Loucy (cell line): Measurements from ENCODE around the gene ZNF385D.

Experiments used
- H2AFZ ChIP-seq: fragments of 200-600 bp; sonication (generic); 2 replicates; pipeline ENCODE4 v1.6.0; 2016; ENCODE audit warnings: antibody characterized with exemption, mild to moderate bottlenecking, low read length, moderate library complexity
- H3F3A ChIP-seq: fragments of 200-600 bp; 2 replicates; pipeline ENCODE4 v1.6.0; 2016; ENCODE audit warnings: antibody characterized with exemption, low read depth, mild to moderate bottlenecking
- H3K27me3 ChIP-seq: fragments of 200-600 bp; sonication (generic); 2 replicates; pipeline ENCODE4 v1.6.1; 2014; ENCODE audit warnings: low read length, mild to moderate bottlenecking; ENCODE audit not compliant: insufficient read depth, poor library complexity, severe bottlenecking
- H3K36me3 ChIP-seq: fragments of 200-600 bp; sonication (generic); 2 replicates; pipeline ENCODE4 v1.6.1; 2016; ENCODE audit warnings: low read length; ENCODE audit not compliant: insufficient read depth
- H3K4me1 ChIP-seq: fragments of 200-600 bp; sonication (generic); 2 replicates; pipeline ENCODE4 v1.5.1; 2014; ENCODE audit warnings: low read length, mild to moderate bottlenecking; ENCODE audit not compliant: insufficient read depth, poor library complexity, severe bottlenecking
- H3K4me2 ChIP-seq: fragments of 200-600 bp; sonication (generic); 2 replicates; pipeline ENCODE4 v1.6.0; 2014; ENCODE audit warnings: antibody characterized with exemption, low read length, low read depth, mild to moderate bottlenecking; ENCODE audit not compliant: poor library complexity, severe bottlenecking
- H3K4me3 ChIP-seq: fragments of 200-600 bp; sonication (generic); 2 replicates; pipeline ENCODE4 v1.5.1; 2014; ENCODE audit warnings: low read length, mild to moderate bottlenecking, mixed read lengths; ENCODE audit not compliant: poor library complexity, severe bottlenecking
- H3K79me2 ChIP-seq: fragments of 200-600 bp; sonication (generic); 2 replicates; pipeline ENCODE4 v1.6.1; 2014; ENCODE audit warnings: low read length; ENCODE audit not compliant: insufficient read depth
- H3K9ac ChIP-seq: fragments of 200-600 bp; sonication (generic); 2 replicates; pipeline ENCODE4 v1.6.0; 2014; ENCODE audit warnings: mild to moderate bottlenecking, low read depth, low read length, moderate library complexity; ENCODE audit not compliant: poor library complexity, severe bottlenecking
- H3K9me2 ChIP-seq: fragments of 200-600 bp; sonication (generic); replicated peaks from 2 replicates; pipeline ENCODE4 v1.6.1; 2016; ENCODE audit warnings: low read depth, low read length, mixed read lengths
- H3K9me3 ChIP-seq: fragments of 200-600 bp; sonication (generic); 2 replicates; pipeline ENCODE4 v1.6.1; 2014; ENCODE audit warnings: mild to moderate bottlenecking, antibody characterized with exemption, low read length, low read depth; ENCODE audit not compliant: insufficient read depth
- H4K20me1 ChIP-seq: fragments of 200-600 bp; sonication (generic); 2 replicates; pipeline ENCODE4 v1.6.0; 2014; ENCODE audit warnings: antibody characterized with exemption, low read length, mild to moderate bottlenecking; ENCODE audit not compliant: insufficient read depth, poor library complexity, severe bottlenecking
- CTCF ChIP-seq: fragments of 200-600 bp; sonication (generic); conservative IDR thresholded peaks from 2 replicates; pipeline ENCODE4 v1.5.1; 2014; ENCODE audit warnings: mild to moderate bottlenecking, antibody characterized with exemption, low read length
- EZH2phosphoT487 ChIP-seq: fragments of 200-600 bp; IDR thresholded peaks from 2 replicates; pipeline ENCODE4 v1.6.1; 2018; ENCODE audit warnings: antibody characterized with exemption, mild to moderate bottlenecking, moderate library complexity, borderline replicate concordance

Gene ZNF385D

GRCh38 chr3:21662403-21662802 is 88.6 kb downstream of the ZNF385D start:
- H2AFZ ChIP-seq: no peak overlapping the region
- no peaks in the 10 kb centered on the region for H3K36me3 ChIP-seq
- H3K9me2 ChIP-seq: no peaks in the 10 kb centered on the region
- no peak overlapping the region for H3K4me3 ChIP-seq
- H3K9me3 ChIP-seq: no peaks in the 10 kb centered on the region
- H3K9ac ChIP-seq: no peak overlapping the region
- H3K27me3 ChIP-seq: no peaks in the 10 kb centered on the region
- H3K4me2 ChIP-seq: no peak overlapping the region
- no peaks in the 10 kb centered on the region for H3K79me2 ChIP-seq
- no peaks in the 10 kb centered on the region for H3K4me1 ChIP-seq
- TF ChIP-seq CTCF (no peak), EZH2phosphoT487 (no peak)
- H4K20me1 ChIP-seq: no peaks in the 10 kb centered on the region
- no peaks in the 10 kb centered on the region for H3F3A ChIP-seq

- no peaks in the 10 kb centered on the region for H3K79me2 ChIP-seq
- H3K9ac ChIP-seq: no peak overlapping the region
- no peaks in the 10 kb centered on the region for H3K36me3 ChIP-seq
- H3K9me3 ChIP-seq: no peaks in the 10 kb centered on the region
- TF ChIP-seq EZH2phosphoT487: no peak
- TF ChIP-seq CTCF: no peak
- no peaks in the 10 kb centered on the region for H4K20me1 ChIP-seq
- no peak overlapping the region for H3K4me3 ChIP-seq
- no peaks in the 10 kb centered on the region for H3K4me1 ChIP-seq
- H3F3A ChIP-seq: no peaks in the 10 kb centered on the region
- no peaks in the 10 kb centered on the region for H3K27me3 ChIP-seq
- H3K9me2 ChIP-seq: 0 out of 2 replicates have a peak, but pooled peaks cover 5% of the 10 kb centered on the region
- H2AFZ ChIP-seq: no peak overlapping the region
- no peak overlapping the region for H3K4me2 ChIP-seq
These were observed 96.3 kb downstream of the ZNF385D start for GRCh38 chr3:21654662-21655061.

GRCh38 chr3:21654241-21654640 is 96.8 kb downstream of the ZNF385D start:
- Histone ChIP-seq H4K20me1 (no peaks in the 10 kb centered on the region), H3K4me2 (no peak overlapping the region), H3K79me2 (no peaks in the 10 kb centered on the region), H3F3A (no peaks in the 10 kb centered on the region), H3K9me3 (no peaks in the 10 kb centered on the region), H3K4me1 (no peaks in the 10 kb centered on the region), H2AFZ (no peak overlapping the region), H3K9ac (no peak overlapping the region), H3K4me3 (no peak overlapping the region), H3K9me2 (0 out of 2 replicates have a peak, but pooled peaks cover 5% of the 10 kb centered on the region), H3K27me3 (no peaks in the 10 kb centered on the region), H3K36me3 (no peaks in the 10 kb centered on the region)
- TF ChIP-seq CTCF: no peak
- TF ChIP-seq EZH2phosphoT487: no peak
